T-helper 2 cell treated with Interferon-gamma antibody and Interleukin-4, amounts not matched to agents 100 ng/mL and 5 ng/mL, for 36 hours (primary cell): ENCODE results near the gene NEUROD4. TPM values are rescaled to one million over a fixed set of nuclear protein-coding genes. Genes with fewer than 3 reads are reported as not detected.

Experiments used
- intact Hi-C: fragments of 100-400 bp; cut with micrococcal nuclease; formaldehyde crosslinking; loops from one replicate; pipeline ENCODE4 v1.15.1; 2023
- total RNA-seq: library from RNA; stranded (reverse); gene quantifications from 2 replicates; pipeline ENCODE4 v1.2.3, GENCODE V29; 2022

Gene NEUROD4
- total RNA-seq, 1 donor from 2014 or later = not detected

DNA sequence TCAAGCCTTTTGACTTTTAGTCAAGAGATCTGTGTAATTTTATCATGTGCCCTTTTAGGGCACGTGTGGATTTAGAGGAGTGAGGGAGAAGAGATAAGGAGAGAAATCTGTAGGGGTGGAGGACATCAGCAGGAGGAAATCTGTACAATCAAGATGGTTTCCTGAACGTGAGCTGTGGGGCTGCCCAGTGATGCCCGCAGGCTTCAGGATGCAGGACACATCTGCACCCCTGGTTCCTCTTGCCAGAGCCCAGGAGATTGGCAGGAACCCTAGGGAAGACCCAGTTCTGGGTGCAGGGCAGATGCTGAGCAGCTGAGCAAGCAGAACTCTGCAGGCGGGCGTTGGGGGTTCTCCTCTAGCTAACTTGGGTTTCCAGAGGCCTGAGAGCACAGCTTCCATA is 23.6 kb upstream of the NEUROD4 start:
- intact Hi-C loops = no loop called here

DNA sequence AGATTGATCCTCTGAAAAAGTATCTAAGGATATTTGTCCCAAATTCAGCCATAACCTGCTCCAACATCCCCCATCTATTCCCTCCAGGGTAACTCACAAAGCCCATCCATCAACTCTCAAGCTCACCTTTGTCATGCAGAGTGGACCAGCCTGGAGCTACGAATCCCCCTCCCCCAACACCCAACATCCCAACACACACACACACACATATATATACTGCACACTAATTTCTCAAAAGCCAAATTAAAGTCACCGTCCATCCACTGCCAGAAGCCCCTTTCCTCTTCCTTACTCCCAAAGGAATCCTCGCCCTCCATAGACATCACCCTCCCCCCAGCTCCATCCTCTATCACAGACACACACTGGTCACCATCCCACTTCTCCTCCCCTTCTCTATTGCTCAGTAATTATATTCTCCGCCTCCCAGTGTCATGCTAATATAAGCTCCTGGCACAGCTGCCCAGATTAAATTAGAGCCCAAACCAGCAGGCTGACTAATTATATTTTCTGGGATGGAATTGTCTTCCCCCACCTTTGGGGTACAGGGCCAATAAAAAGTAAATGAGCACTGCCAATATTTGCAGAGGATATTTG is 21.7 kb upstream of the NEUROD4 start:
- intact Hi-C loops = no loop called here

DNA sequence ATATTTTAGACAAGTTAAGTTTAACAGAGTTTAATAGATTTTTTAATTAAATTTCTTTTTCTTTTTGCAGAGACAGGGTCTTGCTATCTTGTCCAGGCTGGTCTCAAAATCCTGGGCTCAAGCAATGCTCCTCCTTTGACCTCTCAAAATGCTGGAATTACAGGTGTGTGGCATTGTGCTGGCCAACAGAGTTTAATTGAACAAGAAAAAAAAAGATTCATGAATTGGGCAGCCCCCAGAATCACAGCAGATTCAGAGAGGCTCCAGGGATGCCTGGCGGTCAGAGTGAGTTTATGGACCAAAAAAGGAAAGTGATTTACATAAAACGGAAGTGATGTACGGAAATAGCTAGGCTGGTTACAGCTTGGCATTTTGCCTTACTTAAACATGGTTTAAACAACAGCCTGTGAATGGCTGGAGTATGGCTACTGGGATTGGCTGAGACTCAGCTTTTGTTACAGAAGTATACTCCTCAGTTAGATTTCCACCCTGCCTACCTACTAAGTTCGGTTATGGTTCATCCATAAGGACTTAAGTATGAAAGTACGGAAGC is 20.7 kb upstream of the NEUROD4 start:
- intact Hi-C loops = no loop called here

DNA sequence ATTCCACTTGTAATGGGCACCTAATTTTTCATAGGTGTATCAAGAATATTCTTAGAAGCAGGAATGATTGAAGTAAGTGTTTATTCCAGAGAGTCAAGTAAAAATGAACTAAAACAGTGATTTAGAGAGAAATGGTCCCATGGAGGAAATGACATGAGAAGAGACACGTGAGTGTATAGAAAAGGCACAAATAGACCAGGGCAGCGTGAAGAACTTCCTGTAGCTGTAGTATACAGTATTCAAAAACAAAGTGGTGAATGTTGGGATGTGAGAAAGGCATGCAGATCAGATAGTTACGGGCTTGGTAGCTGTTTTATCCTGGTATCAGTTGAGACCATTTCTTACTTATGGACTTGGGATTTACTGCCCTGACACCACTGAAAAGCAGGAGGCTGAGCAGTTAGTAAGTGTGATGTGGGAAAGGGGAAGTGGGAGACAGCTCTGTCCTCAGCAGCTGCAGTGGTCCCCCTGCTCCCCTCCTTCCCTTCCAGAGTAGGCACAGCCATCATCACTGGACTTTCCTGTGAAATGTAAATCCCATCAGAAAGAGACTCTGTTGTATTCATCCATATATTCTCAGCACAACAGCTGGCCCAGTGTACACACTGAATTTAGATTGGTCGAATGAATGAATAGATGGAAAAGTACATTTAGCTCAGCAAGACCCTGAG is 18.4 kb upstream of the NEUROD4 start:
- intact Hi-C loops = no loop called here

DNA sequence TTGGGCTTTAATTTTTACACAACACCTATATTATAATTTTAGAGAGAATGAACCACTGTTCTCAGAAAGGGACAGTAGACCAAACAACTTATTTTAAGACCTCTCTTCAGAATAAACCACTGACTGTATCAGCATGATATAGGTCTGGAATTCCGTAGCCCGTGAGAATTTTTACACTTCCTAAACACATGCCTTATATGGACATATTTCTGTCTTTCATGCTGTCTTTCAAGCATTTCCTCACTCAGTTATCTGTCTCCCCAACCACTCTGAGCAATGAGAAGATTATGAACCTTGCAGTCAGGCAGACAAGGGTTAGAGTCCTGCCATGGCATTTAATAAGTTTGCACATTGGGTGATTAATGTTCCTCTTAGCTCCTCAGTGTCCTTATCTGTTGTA is 17.4 kb upstream of the NEUROD4 start:
- intact Hi-C loops = no loop called here

DNA sequence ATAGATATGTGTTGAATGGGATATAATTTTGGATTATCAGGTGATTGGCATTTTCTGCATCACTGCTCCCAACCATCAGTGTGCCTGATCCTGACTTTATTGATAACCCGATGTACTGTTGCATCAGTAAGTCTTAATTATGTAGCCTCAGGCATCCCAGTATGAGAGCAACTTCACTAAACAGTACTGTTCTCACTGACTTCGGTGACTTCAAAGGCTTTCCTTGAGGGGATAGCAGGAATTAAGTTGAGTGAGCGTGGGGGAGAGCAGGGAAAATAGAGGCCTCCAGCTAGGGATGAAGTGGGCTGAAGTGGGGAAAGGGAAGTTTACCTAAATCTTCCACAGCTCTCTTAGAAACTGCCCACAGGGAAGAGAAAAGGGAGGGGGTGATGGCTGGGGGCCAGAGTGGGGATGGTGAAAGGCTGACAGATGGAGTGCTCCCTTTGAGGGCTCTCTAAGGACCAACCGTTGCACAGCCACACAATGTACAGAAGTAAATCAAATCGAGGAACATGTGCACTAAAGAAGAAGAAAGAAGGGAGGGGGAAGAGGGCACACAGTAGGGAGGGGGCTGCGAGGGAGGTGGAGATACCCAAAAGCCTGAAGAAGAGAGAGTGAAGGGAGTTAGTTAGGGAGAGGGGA is 10.7 kb upstream of the NEUROD4 start:
- intact Hi-C loops = no loop called here

DNA sequence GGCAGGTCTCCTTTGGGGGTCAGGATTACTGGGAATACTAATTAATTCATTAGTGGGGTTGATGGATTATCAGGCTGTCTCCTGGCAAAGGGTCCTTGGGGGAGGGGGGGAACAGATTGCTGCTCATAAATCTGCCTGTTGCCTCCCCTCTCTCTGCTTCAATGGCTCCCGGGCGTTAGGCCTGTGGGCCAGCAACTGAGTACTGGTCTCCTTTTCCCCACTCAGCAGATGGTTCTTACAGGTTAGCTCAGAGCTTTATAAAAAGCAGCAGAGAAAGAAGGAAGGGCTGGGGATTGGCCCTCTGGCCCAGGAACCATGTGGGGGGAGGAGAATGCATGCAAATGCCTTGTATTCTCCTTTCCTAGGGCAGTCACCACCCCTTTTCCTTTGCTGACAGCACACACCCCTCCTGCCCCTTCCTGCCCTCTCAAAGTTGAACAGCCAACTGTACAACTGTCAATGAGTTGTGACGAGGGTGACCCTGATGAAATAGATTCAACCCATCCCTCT is 2.3 kb upstream of the NEUROD4 start:
- intact Hi-C loops = no loop called here

DNA sequence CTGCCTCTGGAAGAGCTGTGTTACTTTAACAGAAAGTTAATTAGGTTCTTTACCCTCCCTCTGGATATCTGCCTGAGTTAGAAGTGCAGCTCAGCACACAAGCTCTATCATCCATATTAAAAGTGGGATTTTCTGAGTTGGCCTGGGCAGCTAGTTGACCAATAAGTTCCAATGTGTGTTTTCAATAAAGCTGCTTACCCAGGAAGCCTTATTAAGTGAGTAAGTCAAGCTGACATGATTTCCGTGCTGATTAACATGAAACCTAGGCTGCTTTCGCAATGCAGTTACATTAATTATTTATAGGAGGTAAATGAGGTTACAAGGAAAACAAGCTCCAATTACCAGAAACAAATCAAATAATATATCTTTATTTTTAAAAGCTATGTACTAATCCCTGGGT is 4.8 kb downstream of the NEUROD4 start:
- intact Hi-C loops = no loop called here

DNA sequence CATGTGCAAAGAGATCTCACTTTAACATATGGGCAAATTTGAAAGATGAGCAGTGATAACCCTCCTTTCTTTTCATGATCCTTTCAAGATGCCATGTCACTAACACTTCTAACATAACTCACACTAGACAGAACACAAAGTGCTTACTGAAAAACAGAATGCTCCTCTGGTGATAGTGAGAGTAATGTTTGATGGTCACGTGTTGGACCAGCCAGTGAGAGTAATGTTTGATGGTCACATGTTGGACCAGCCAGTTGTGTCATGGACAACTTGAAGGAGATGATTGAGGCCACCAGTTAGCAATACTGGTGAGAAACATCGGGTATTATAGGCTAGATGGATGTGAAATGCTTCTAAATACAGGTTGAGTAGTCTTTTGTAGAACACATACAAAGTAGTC is 5.7 kb downstream of the NEUROD4 start:
- intact Hi-C loops = no loop called here

DNA sequence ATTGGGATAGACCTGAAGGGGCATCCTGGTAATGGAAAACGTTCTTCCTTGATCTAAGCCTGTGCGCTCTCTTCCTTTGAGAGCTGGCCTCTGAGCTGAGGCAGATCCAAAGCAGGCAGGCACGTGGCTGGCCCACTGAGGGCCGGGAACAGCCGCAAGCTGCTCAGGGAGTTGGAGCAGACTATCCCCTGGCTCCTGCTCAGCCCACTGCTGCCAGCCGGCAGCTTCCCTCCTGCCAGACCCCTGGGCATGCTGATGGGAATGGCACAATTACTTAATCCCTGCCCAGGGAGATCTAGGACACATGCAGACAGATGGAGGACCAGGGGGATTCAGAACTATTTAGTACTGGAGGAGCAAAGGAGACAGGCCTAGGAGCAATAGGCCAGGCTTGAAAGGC is 14.4 kb downstream of the NEUROD4 start:
- intact Hi-C loops = no loop called here

DNA sequence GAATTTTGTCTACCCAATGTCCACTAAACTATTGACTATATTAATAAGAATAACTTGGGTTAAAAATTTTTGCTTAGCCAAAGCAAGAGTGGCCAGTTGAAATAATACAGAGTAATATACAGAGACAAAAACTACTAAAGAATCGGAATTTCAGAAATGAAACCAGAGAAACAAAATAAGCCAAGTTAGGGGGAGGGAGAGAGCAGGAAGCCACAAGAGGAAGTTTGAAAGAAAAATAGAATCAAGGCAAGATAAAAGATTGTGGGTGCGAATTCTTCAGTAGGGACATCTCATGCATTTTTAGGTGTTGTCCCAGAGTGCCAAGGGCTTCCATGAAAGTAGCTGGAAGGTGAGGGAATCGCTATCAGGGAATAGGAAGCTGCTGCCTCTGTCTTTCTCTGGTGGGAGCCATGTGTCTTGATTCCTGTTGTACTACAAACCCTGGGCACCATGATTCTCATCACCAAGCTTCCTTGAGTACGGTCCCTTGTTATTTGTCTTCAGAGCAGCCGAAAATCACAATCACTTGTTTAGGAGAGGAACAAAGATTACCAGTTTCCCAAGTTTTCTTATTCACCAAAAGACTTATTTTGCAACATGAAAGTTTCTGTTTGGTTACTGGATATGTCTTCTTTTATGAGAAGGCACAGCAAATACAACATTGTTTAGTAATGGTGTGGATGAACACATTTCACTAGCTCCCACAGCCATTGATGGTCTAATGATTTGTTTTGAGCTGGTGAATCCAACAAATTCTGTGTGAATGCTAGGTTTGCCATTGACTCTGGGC is 16.7 kb downstream of the NEUROD4 start:
- intact Hi-C loops = no loop called here

DNA sequence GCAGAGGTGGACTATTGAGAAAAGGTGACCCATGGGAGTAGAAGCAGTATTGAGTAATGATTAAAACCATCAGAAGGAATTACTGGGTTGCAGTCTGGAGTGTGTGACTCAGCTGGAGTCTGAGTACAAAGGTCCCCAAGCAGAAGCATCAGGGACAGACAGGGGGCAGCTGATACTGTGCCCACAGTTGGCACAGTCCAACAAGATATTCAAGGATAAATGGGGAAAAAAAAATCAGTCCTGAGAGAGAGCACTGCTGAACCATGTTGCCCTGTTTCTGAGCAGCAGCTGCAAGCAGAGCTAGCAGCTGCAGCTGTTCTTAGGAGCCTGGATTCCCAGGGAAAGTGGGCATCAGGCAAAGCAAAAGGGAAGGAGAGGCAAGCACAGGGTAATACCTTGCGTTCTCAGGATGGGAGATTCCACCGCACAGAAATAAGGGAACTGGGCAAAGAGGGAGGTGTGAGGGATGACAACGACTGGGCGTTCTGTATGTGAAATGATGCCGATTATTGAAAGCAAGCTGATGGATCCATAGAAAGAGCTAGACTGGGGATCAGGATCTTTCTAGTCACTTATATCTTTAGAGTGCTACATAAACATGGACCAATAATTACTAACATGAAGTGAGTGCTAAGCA is 17.7 kb downstream of the NEUROD4 start:
- intact Hi-C loops = no loop called here

DNA sequence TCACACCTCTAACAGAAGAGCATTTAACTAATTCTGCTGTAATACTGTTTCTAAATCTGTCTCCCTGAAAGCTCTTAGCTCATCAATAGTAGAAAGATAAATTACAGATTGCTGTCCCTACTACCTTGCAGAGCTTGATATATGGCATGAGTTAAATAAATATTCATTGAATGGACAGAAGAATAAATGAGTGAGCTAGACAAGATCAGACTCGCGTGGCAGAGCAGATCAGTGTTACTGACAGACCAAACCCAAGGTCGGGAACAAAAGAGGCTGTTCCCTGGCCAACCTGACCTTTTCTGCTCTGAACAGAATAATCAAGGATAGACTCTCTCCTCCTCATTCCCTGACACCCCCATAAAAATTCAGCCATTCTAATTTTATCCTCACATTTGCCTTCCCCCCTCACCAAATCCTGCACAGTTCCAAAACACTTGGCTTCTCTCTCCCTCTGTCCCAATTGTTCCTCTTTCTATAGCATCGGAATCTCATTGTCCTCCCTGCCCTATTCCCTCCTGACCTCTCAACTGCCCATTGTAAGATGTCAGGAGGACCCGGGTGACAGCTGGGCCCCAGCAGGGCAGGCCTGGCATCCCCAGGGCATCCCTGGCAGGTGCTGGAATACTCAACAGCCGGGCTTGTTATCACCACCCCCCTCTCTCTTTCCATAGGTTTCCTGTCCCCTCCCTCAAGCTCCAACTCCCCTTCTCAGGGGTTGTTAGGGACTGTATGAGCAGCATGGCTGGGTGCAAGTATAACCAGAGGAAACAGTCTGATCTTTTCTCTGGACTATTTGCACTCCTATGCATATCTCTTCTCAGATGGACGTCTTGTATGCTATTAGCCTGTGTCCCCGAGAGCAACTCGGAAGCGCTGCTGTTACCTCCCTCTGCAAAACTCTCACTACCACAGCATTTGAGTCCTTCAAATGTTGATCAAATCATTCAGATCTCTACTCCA is 19.9 kb downstream of the NEUROD4 start:
- intact Hi-C loops = no loop called here

DNA sequence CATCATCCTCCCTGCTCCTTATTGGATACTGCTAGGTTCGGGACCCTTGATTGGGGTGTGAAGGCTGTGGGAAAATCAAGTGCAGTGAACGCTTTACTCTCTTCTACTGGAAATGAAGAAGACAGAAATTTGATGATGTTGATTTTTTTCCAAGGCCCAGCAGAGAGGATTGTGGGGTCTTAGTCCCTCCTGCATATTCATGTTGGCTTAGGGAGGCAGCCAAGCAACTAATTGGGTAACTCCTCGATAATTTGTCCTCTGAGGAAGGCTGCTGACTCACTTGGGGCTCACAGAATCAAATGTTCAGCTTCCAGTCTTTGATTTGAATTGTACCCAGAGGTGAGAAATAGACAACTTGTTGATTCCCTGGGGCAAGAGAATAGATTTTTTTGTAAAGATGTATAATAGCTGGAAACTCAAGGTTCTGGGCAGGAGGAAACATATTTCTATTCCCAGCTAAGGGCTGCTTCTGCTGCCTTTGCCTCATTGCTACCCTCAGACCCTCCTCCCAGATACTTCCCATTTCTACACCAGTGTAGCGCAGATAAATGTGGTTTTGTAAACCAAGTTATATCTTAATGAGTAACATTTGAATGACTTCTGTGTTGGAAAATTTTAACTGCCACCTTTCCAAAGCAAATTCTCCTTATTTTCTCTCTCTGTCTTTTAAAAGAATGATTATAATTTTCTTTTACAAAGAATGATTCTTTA is 21.7 kb downstream of the NEUROD4 start:
- intact Hi-C loops = no loop called here

DNA sequence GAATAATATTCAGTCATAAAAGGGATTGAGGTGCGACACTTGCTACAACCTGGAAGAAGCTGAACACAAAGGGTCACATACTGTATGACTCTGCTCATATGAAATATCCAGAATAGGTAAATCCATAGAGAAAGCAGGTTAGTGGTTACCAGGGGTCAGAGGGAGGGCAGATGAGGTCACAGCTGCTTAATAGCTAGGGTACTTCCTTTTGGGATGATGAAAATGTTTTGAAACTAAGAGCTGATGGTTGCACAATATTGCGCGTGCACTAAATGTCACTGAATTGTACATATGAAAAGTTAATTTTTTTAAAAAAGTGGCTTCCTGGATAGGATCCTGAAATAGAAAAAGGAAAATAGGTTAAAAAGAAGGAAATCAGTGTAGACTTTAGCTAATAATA is 23.8 kb downstream of the NEUROD4 start:
- intact Hi-C loops = no loop called here

DNA sequence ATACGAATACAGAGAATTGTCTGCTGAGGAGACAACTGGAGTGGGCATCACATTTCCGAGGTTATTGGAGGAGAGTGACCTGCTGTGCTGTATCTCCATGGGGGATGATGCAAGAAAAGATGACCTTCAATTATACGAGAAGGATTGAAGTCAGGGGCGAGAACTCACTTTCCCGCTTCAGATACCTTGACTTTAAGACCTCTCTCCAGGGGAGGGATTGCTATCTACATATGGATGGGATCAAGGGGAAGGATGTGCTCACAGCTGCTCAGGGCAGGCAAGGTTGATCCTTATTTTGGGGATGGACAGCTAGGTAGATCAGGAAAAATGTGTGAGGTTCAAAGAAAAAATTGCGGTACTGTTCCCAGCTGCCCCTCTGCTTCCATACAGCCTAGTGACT is 24.4 kb downstream of the NEUROD4 start:
- intact Hi-C loops = no loop called here

DNA sequence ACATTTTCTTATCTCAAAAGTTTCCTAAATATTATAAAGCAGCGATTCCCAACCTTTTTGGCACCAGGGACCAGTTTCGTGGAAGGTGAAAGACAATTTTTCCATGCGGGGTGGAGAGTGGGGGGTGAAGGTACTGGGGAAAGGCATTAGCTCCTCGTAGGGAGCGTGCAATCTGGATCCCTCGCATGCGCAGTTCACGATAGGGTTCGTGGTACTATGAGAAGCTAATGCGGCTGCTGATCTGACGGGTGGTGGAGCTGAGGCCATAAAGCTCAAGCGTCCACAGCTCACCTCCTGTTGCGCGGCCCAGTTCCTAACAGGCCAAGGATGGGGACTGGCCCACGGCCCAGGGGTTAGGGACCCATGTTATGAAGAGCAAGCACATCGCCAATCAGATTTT is 29.9 kb downstream of the NEUROD4 start:
- intact Hi-C loops = no loop called here

DNA sequence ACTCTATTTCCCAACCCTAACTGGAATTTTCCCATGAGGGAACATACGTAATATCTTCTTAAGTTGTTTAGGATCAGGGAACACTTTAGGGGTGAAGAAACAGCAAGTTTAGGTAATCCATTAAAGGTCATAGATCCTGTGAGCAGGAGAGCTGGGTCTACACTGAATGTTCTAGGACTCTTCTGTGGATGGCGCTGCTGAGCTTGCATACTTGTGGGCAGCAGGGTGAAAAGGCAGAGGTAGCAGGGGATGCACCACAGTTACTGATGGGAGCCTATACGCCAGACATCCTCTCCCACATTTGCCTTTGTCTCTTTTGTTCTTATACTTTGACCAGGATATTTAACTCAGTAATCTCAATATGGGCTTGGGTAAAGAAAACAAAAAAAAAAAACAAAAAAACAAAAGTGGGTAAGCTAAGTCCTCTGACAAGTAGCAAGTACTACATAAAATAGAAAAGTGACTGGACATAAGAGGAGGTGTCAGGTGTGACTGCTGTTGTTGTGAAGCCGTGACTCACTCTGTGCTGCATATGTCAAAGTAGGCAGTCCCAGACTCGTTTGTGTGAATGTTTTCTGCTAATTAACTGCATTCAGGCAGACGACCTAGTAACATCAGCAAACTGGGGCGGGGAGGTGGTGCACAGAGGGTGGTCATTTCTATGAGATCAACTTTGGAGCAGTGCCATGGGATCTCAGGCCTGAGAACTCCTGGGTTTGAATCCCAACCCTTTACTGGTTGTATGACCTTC is 31.6 kb downstream of the NEUROD4 start:
- intact Hi-C loops = no loop called here

DNA sequence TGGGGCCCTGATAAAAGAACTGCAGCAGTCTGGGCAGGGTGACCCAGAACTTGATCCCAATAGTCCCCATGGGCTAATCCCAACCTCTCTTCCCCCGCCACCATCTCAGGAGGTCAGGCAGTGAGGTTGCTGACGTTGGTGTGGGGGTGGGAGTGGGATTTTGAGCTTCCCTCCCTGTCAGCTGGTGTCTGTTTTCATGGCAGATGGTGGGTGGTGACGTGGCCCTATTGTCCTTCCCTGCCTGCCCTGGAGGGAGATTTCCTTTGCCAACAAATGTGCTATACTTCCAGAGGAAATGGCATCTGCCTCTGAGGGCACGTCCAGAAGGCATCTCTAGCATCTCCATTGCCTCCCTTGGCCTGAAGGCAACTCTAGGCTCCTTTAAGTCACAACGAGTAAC is 37.7 kb downstream of the NEUROD4 start:
- intact Hi-C loops = no loop called here
